Spinal cord (tissue), 10 donors: ENCODE data around the gene AMIGO3. TPM values are rescaled to one million over a fixed set of nuclear protein-coding genes. Genes with fewer than 3 reads are reported as not detected.
A peak's percentile ranks its signal among the peaks of the same experiment; 100 is the strongest.

Experiments used
- DNase-seq, 6 donors: peaks; one replicate each; pipeline versions ENCODE4 v3.0.0 to v3.0.0-alpha.2; 2013 to 2015; ENCODE audit warnings: low spot score in 6 of 6, low read depth in 4 of 6
- H3K27ac ChIP-seq: one replicate; pipeline ENCODE4 v1.5.1; 2013; ENCODE audit warnings: low read depth, low read length, control low read depth
- H3K27me3 ChIP-seq: one replicate; pipeline ENCODE4 v1.6.1; 2013; ENCODE audit warnings: low read length; ENCODE audit not compliant: control insufficient read depth, insufficient read depth
- H3K36me3 ChIP-seq: one replicate; pipeline ENCODE4 v1.6.1; 2013; ENCODE audit warnings: low read length; ENCODE audit not compliant: control insufficient read depth, insufficient read depth
- H3K4me1 ChIP-seq: one replicate; pipeline ENCODE4 v1.6.1; 2013; ENCODE audit warnings: low read length; ENCODE audit not compliant: control insufficient read depth, insufficient read depth
- H3K4me3 ChIP-seq: one replicate; pipeline ENCODE4 v1.5.1; 2013; ENCODE audit warnings: low read depth, low read length, control low read depth
- H3K9me3 ChIP-seq: one replicate; pipeline ENCODE4 v1.6.1; 2013; ENCODE audit warnings: low read length; ENCODE audit not compliant: control insufficient read depth, insufficient read depth
- WGBS: methylation state at CpG from one replicate; pipeline ENCODE4 v1.1.5; 2013; ENCODE audit warnings: missing lambda C conversion rate; ENCODE audit not compliant: insufficient coverage; 5-methylcytosine and 5-hydroxymethylcytosine counted together
- polyA plus RNA-seq, 2 donors: library from polyadenylated mRNA; unstranded; fragments of 120-200 nt; gene quantifications; one replicate each; pipeline ENCODE4 v1.2.1, GENCODE V29; 2013; ENCODE audit not compliant: insufficient read length in 2 of 2
- total RNA-seq, 2 donors: library from RNA; depleted of rRNA in 1 of 2; stranded (reverse); fragments of 120-200 nt in 1 of 2; fragments of >200 nt in 1 of 2; gene quantifications; one replicate each; pipeline versions ENCODE4 v1.2.3 to v1.2.4, GENCODE V29; 2013 to 2014
- donor health status: healthy.

AMIGO3 gene
- total and polyA plus RNA-seq, 4 donors: 0.30 to 3.3 (median 2.2) TPM; not detected in 1

DNA sequence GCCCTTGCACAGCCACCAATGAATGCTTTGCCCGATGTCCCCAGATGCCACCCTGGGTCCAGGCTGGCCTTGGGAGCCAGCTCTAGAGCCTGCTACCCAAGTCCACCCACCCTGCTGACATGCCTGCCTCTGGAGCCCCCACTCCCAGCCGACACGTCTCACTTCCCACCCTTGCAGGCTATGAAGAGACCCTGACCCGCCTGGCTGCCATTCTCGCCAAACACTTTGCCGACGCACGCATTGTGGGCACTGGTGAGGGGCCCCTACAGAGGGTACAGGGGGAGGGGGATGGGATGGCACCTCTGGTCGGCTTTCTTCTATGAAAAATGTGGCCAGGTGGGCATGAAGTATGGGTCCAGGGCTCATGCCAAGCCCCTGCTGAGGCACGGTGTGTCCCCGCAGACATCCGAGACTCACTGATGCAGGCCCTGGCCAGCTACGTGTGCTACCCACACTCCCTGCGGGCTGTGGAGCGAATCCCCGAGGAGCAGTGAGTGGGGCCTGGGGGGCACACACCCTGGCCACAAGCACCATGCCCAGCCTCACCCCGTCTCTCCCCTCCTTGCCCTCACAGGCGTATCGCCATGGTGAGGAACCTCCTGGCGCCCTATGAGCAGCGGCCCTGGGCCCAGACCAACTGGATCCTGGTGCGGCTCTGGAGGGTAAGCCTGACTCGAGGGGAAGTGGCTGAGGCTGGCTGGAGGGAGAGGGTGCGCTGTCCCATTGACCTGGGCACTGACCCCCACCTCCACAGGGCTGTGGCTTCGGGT is 6.0 kb downstream of the AMIGO3 start:
- peaks cover 9% of the 10 kb centered on the region for H3K4me1 ChIP-seq
- WGBS: 91% methylated on average over 19 of the region's 25 CpGs
- H3K4me3 ChIP-seq: no peak overlapping the region
- H3K27me3 ChIP-seq: no peaks in the 10 kb centered on the region
- peaks cover 79% of the 10 kb centered on the region for H3K36me3 ChIP-seq
- H3K27ac ChIP-seq: no peak overlapping the region
- H3K9me3 ChIP-seq: no peaks in the 10 kb centered on the region
- no peak for DNase-seq

DNA sequence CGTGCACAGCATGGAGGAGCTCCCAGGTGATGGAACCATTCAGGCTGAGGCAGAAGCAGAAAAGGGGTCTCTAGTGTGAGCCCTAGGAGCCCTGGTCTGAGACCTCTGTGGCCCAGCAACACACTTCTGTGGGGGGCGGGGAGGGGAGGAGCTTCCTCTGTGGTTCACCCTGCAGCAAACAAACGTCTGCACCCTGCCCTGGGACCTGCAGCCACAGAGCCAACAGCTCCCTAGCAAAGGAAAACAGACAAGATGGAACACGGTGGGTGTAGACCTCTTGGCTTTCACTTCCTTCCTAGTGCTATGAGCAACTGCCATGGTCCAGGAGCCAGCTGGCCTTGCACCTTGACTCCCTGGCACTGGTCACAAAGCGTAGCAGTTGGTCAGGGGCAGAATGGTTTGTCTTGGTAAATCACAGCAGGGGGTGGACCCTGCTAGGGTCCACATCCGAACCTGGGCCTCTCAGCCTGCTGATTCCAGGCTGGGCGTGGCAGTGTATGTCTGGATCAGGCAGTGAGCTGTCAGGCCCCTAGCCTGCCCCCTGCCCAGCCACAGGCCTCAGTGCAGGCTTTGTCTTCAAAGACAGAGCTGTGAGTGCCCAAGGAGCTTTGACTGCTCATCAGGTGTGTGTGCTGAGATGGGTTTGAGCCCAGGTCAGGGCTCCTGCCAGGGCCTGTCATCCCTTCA is 6.7 kb downstream of the AMIGO3 start:
- no peaks in the 10 kb centered on the region for H3K27me3 ChIP-seq
- WGBS: 63% methylated on average over 7 of the region's 7 CpGs
- H3K4me1 ChIP-seq: peaks cover 2% of the 10 kb centered on the region
- no peaks in the 10 kb centered on the region for H3K9me3 ChIP-seq
- no peak overlapping the region for H3K27ac ChIP-seq
- no peak overlapping the region for H3K4me3 ChIP-seq
- DNase-seq: no peak
- H3K36me3 ChIP-seq: peaks cover 78% of the 10 kb centered on the region

DNA sequence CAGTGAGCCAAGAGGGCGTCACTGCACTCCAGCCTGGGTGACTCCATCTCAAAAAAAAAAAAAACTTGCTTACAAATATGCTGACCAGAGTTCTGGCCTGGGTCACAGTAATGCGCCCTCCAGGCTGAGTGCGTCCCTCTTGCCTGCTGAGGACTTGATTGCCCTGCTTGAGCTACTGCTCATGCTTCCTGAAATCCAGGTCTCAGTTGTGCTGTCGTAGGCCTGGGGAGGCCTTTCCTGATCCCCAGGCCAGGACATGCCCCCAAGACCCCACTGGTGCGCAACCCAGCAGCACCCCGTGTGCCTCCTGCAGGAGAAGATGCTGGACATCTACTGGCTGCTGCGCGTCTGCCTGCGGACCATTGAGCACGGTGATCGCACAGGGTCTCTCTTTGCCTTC is 7.3 kb downstream of the AMIGO3 start:
- H3K27me3 ChIP-seq: no peaks in the 10 kb centered on the region
- no peak overlapping the region for H3K4me3 ChIP-seq
- peaks cover 78% of the 10 kb centered on the region for H3K36me3 ChIP-seq
- no peak for DNase-seq
- WGBS: 94% methylated on average over 11 of the region's 11 CpGs
- no peaks in the 10 kb centered on the region for H3K4me1 ChIP-seq
- H3K27ac ChIP-seq: no peak overlapping the region
- H3K9me3 ChIP-seq: no peaks in the 10 kb centered on the region

DNA sequence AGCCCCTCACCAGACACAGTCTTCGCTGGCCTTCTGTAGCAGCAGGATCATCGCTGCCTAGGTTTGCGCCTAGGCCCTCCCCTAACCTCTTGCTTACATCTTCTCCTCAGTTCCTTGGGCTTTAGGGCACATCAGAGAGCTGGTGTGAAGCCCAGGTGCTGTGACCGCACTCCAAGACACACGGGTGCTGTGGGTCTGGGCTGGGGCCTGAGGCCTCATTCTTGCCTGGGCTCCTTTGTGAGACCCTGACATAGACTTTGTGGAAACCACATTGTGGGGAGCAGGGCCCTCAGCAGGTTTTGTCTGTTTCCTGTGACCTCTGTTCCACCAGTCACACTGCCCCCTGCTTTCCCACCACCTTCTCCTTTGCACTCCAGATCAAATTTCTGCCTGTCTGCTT is 8.0 kb downstream of the AMIGO3 start:
- no peak overlapping the region for H3K4me3 ChIP-seq
- DNase-seq: no peak
- H3K36me3 ChIP-seq: peaks cover 76% of the 10 kb centered on the region
- H3K27me3 ChIP-seq: no peaks in the 10 kb centered on the region
- WGBS: 97% methylated on average over 5 of the region's 5 CpGs
- peaks cover 3% of the 10 kb centered on the region for H3K4me1 ChIP-seq
- H3K9me3 ChIP-seq: no peaks in the 10 kb centered on the region
- H3K27ac ChIP-seq: no peak overlapping the region

DNA sequence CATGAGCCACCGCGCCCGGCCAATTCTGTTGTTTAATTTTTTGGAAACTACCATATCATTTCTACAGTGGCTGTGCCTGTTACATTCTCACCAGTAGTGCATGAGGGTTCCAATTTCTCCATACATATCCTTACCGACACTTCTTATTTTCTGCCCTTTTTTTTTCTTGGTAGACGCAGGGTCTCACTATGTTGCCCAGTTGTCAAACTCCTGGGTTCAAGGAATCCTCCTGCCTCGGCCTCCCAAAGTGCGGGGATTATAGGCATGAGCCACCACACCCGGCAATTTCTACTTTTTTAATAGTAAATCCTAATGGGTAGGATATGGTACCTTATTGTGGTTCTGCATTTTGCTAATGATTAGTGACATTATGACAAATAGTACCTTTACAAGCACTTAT is 9.6 kb downstream of the AMIGO3 start:
- H3K9me3 ChIP-seq: no peaks in the 10 kb centered on the region
- no peak overlapping the region for H3K27ac ChIP-seq
- WGBS: 100% methylated on average over 5 of the region's 8 CpGs
- H3K27me3 ChIP-seq: no peaks in the 10 kb centered on the region
- no peak overlapping the region for H3K4me3 ChIP-seq
- H3K36me3 ChIP-seq: peaks cover 76% of the 10 kb centered on the region
- H3K4me1 ChIP-seq: peaks cover 3% of the 10 kb centered on the region
- DNase-seq: no peak

DNA sequence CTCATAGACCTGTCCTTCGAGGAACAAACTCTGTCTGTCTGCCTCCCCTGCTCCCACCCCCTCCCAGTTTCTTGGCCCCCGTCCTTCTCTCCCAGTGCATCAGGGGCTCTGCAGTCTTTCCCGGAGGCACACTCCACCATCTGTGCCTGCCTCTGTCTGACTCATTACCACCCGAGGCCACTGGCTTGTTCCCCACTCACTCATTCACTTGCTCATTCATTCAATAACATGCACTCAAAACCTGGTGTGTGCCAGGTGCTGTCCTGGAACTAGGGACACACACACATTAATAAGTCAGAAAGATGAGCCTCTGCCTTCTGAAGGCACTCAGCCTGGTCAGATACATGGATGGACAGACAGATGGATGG is 12.4 kb downstream of the AMIGO3 start:
- no peak overlapping the region for H3K4me3 ChIP-seq
- no peaks in the 10 kb centered on the region for H3K9me3 ChIP-seq
- H3K27ac ChIP-seq: no peak overlapping the region
- peak in 1 of 6 donors; percentile 49 for DNase-seq
- H3K27me3 ChIP-seq: no peaks in the 10 kb centered on the region
- peaks cover 3% of the 10 kb centered on the region for H3K4me1 ChIP-seq
- 61% methylated on average over 3 of the region's 4 CpGs for whole genome bisulfite sequencing
- peaks cover 76% of the 10 kb centered on the region for H3K36me3 ChIP-seq

DNA sequence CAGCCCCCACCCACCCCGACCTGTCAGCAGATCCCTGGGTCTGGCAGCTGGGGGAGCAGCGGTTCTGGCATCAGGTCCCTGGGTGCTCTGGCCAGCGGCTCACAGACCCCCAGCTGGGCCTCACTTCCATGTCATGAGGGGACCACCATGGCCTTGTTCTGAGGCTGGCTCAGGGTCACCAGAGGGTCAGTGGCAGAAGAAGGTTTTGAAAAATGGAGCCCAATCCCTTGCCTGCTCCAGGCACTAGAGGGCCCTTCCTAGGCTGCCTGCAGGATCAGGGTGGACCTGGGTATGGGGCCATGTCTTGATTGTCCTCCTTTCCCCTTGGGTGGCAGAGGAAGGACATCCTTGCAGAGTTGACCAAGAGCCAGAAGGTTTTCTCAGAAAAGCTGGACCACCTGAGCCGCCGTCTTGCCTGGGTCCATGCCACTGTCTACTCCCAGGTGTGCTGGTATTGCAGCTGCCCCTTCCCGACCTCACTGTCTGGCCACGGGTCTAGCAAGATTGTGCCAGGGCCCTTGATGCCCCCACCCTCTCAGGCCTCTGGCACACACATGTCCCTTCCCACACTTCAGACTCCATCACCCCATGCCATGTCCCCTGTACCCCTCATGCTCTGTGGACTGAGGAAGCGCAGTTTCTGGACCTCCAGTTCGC is 12.9 kb downstream of the AMIGO3 start:
- Histone ChIP-seq H3K27me3 (no peaks in the 10 kb centered on the region), H3K9me3 (no peaks in the 10 kb centered on the region), H3K4me1 (peaks cover 3% of the 10 kb centered on the region), H3K27ac (no peak overlapping the region), H3K36me3 (peaks cover 76% of the 10 kb centered on the region), H3K4me3 (no peak overlapping the region)
- DNase-seq: no peak
- WGBS: 91% methylated on average over 9 of the region's 9 CpGs

DNA sequence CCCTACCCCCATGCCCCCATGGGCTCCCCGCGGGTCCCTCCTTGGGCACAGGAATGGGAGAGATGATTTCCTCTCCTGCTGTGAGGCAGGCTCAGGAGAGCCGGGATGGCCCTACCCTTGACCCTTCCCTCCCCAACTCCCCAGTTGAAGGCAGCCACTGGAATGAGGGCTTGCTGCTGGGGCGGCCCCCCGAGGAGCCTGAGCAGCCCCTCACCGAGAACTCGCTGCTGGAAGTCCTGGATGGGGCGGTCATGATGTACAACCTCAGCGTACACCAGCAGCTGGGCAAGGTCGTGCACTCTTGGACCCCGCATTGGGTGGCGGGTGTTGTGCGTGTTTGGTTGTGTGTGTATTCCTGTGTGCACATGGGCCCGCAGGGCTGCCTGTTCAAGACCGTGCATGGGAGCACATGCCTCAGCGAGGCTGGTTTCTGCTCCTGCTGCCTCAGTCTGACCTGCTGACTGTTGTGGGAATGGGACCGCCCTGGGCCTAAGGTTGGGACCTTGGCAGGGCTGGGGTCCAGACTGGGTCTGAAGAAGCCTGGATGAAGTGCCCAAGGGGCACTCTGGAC is 14.0 kb downstream of the AMIGO3 start:
- Histone ChIP-seq H3K27ac (no peak overlapping the region), H3K4me3 (no peak overlapping the region), H3K27me3 (no peaks in the 10 kb centered on the region), H3K36me3 (peaks cover 80% of the 10 kb centered on the region), H3K9me3 (no peaks in the 10 kb centered on the region), H3K4me1 (peaks cover 3% of the 10 kb centered on the region)
- 95% methylated on average over 14 of the region's 17 CpGs for WGBS
- no peak for DNase-seq

DNA sequence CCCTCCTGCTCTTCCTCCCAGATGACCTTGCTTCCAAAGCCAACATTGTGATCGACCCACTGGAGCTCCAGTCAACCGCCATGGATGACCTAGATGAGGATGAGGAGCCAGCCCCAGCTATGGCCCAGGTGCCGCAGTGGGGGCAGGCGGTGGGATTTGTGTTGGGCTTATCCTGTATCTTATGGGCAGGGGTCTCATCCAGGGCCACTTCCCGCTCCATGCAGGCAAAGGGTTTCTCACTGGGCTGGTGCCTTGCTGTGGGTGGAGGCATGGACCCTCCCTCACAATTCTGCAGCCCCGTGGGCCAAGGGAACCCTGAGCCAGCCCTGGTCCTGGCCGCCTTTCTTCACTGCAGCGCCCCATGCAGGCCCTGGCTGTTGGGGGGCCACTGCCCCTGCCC is 14.9 kb downstream of the AMIGO3 start:
- DNase-seq: no peak
- no peak overlapping the region for H3K27ac ChIP-seq
- WGBS: 96% methylated on average over 6 of the region's 8 CpGs
- no peak overlapping the region for H3K4me3 ChIP-seq
- H3K36me3 ChIP-seq: peaks cover 88% of the 10 kb centered on the region
- peaks cover 3% of the 10 kb centered on the region for H3K4me1 ChIP-seq
- no peaks in the 10 kb centered on the region for H3K9me3 ChIP-seq
- H3K27me3 ChIP-seq: no peaks in the 10 kb centered on the region
